ENCODE results near the gene AGPAT2.

- no peak for TF ChIP-seq EP300 (IDR thresholded peaks at IDR 0.05; ENCODE audit: borderline replicate concordance in 1 of 2, low read depth in 1 of 2, low read length in 1 of 2)
- TF ChIP-seq, protein P1, sequence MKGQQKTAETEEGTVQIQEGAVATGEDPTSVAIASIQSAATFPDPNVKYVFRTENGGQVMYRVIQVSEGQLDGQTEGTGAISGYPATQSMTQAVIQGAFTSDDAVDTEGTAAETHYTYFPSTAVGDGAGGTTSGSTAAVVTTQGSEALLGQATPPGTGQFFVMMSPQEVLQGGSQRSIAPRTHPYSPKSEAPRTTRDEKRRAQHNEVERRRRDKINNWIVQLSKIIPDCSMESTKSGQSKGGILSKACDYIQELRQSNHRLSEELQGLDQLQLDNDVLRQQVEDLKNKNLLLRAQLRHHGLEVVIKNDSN (IDR thresholded peaks at IDR 0.05; ENCODE audit: borderline replicate concordance, low read depth) = no peak
- no peak for TF ChIP-seq TAF1 (IDR thresholded peaks at IDR 0.05; ENCODE audit: borderline replicate concordance, low read depth, low read length)
- TF ChIP-seq, protein P2, sequence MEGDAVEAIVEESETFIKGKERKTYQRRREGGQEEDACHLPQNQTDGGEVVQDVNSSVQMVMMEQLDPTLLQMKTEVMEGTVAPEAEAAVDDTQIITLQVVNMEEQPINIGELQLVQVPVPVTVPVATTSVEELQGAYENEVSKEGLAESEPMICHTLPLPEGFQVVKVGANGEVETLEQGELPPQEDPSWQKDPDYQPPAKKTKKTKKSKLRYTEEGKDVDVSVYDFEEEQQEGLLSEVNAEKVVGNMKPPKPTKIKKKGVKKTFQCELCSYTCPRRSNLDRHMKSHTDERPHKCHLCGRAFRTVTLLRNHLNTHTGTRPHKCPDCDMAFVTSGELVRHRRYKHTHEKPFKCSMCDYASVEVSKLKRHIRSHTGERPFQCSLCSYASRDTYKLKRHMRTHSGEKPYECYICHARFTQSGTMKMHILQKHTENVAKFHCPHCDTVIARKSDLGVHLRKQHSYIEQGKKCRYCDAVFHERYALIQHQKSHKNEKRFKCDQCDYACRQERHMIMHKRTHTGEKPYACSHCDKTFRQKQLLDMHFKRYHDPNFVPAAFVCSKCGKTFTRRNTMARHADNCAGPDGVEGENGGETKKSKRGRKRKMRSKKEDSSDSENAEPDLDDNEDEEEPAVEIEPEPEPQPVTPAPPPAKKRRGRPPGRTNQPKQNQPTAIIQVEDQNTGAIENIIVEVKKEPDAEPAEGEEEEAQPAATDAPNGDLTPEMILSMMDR (IDR thresholded peaks at IDR 0.05) = no peak
- TF ChIP-seq, protein P3, sequence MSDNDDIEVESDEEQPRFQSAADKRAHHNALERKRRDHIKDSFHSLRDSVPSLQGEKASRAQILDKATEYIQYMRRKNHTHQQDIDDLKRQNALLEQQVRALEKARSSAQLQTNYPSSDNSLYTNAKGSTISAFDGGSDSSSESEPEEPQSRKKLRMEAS (IDR thresholded peaks at IDR 0.05; ENCODE audit: low read depth) = no peak
- no peak for TF ChIP-seq RCOR1 (IDR thresholded peaks at IDR 0.05; ENCODE audit: low read length)
- no peak for TF ChIP-seq CHD2 (IDR thresholded peaks at IDR 0.05; ENCODE audit: low read length, partially characterized antibody)
- no peak for TF ChIP-seq FOXJ3 (CRISPR knock-in tag; IDR thresholded peaks at IDR 0.05)
- no peak for TF ChIP-seq RXRA (IDR thresholded peaks at IDR 0.05; ENCODE audit: borderline replicate concordance, low read depth)
- no peak for TF ChIP-seq POLR2AphosphoS5 (IDR thresholded peaks at IDR 0.05; ENCODE audit: low read depth, low read length)
- TF ChIP-seq, protein P4, sequence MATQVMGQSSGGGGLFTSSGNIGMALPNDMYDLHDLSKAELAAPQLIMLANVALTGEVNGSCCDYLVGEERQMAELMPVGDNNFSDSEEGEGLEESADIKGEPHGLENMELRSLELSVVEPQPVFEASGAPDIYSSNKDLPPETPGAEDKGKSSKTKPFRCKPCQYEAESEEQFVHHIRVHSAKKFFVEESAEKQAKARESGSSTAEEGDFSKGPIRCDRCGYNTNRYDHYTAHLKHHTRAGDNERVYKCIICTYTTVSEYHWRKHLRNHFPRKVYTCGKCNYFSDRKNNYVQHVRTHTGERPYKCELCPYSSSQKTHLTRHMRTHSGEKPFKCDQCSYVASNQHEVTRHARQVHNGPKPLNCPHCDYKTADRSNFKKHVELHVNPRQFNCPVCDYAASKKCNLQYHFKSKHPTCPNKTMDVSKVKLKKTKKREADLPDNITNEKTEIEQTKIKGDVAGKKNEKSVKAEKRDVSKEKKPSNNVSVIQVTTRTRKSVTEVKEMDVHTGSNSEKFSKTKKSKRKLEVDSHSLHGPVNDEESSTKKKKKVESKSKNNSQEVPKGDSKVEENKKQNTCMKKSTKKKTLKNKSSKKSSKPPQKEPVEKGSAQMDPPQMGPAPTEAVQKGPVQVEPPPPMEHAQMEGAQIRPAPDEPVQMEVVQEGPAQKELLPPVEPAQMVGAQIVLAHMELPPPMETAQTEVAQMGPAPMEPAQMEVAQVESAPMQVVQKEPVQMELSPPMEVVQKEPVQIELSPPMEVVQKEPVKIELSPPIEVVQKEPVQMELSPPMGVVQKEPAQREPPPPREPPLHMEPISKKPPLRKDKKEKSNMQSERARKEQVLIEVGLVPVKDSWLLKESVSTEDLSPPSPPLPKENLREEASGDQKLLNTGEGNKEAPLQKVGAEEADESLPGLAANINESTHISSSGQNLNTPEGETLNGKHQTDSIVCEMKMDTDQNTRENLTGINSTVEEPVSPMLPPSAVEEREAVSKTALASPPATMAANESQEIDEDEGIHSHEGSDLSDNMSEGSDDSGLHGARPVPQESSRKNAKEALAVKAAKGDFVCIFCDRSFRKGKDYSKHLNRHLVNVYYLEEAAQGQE (IDR thresholded peaks at IDR 0.05; ENCODE audit: low read depth, low read length) = no peak
- no peak for TF ChIP-seq NFIC (IDR thresholded peaks at IDR 0.05; ENCODE audit: borderline replicate concordance)
- TF ChIP-seq TEAD4 (IDR thresholded peaks at IDR 0.05; ENCODE audit: borderline replicate concordance, insufficient read depth) = no peak
- no peak for TF ChIP-seq MXI1 (IDR thresholded peaks at IDR 0.05; ENCODE audit: low read depth, low read length)
Observed at GRCh38 chr9:136713550-136713949, 26.3 kb upstream of the AGPAT2 start.
